Measurements from ENCODE around the gene BLID.

BLID gene

GRCh38 chr11:122138744-122139594, 23.0 kb upstream of the BLID start:
- DNase-seq = no peak

GRCh38 chr11:122137078-122137793, 21.2 kb upstream of the BLID start:
- no peak for DNase-seq

DNA sequence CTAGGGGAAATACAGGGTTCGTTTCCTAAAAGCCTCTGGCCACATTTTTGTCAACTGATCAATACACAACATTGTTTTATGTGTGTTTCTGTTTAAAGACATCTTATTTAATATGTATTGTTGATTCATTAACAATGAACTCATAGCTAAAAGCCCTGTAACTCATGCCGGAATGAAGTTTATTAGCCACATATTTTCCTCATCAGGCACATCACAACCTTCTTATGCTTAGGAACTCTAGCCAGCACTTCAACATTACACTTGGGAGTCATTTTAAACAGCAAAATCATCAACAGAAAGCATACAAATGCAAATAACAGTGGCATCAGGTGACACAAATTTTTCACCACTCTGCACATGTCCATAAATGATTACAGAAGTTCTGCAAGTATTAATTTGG, 15.1 kb upstream of the BLID start:
- no peak for DNase-seq

DNA sequence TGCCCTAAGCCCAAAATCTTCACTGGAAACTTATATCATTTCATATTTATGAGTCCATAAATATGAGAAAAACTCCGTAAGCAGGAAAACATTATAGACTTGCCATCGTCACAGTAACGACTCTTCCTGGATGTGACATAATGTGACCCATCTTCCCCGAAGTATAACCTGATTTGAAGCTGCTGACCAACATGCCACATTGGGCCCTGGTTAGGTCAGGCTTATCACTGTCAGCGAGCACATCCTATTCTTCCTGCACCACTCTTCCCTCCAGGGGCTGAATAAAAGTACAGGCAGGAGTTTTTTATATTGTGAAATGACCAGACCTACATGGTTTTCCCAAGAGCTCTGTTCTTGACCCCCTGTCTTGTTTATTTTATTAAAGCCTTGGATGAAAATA, 12.1 kb upstream of the BLID start:
- no peak for DNase-seq

- no peak for DNase-seq
Measured at GRCh38 chr11:122127020-122127419, 11.0 kb upstream of the BLID start.

DNA sequence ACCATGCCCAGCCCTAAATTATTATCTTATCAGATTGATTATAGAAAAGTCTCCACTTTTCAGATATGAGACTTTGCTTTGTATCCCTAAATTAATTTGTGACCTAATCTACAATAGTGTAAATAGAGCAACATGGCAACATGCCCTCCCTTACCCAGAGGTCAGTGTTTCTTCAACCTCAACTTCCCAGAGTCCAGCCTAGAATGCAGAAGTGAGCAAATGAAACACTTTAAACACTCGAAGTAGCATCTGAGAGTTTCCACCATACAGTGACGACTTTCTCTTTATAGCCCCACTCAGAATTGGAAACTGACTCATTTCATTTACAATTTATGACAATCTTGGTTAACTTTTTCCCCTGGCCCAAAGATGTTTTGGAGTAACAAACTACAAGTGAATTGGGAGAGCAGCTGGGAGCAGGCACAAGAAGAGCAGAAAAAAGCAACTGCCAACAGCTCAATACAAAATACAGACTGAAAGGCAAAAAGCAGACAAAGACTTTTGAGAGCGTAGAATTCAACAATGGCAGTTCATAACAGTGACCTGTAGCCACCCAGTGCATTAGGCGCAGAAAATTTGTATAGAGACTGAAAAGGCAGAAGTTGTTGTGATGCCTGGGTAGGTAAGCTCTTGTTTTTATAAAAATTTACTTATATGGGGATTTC, 10.1 kb upstream of the BLID start:
- DNase-seq = no peak

- DNase-seq = no peak
Measured at GRCh38 chr11:122123263-122123929, 7.4 kb upstream of the BLID start.

- DNase-seq = no peak
Measured at GRCh38 chr11:122122179-122122578, 6.2 kb upstream of the BLID start.

DNA sequence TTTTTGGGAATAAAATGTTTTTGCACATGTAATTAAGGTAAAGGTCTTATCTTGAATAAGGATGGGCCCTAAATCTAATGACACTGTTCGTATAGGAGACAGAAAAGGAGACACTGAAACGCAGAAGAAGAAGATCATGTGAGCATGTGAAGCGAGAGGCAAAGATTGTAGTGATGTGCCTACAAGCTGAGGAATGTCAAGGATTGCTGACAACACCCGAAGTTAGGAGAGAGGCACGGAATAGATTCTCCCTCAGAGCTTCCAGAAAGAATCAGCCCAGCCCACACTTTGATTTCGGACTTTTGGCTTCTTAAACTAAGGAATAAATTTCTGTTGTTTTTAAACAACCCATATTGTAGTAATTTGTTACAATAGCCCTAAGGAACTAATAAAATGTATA, 4.1 kb upstream of the BLID start:
- no peak for DNase-seq

- no peak for DNase-seq
Measured at GRCh38 chr11:122116591-122116990, 576 bp upstream of the BLID start.

GRCh38 chr11:122114976-122115375, 1.0 kb downstream of the BLID start:
- DNase-seq = no peak

DNA sequence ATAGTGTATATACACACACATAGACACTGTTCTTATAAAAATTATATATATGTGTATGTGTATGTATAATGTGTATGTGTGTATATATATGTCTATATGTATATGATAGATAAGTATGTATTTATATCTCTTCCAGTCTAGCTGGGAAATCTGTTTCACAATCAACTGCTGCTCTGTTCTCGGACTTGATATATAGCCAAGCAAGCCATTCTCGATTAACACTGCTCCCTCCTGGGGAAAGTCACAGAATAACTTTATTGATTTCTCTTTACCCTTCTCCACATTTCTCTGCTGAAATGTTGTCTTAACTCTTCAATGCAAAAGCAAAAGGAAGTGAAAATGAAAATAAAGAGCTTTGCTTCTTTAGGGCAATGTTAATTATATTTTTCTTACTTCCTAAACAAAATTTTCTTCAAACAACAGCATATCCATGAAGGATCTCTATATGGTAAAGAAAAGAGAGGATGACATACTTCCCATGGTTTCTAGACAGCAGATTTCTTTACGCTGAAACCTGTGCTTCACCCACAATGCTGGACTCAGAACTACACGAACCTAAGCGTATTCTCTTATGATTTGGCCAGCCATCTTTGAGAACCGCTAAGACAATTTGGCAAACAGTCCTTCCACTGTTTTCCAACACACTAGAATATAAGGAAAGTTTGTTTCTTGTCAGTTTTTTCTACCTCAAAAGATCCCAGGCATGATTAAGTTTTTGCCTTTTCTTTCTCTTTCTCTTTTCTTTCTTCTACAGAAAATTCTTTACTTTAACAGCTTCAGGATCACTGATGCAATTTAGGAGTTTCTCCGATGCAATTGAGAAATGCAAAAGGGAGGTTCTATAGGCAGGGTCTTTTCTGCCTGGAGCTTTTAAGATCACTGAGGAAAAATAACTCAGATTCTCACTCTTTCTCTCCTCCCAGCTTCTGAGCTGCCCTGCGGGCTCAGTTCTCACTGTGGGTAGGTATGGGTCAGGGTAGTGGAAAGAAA, 1.9 kb downstream of the BLID start:
- no peak for DNase-seq

GRCh38 chr11:122112470-122113365, 3.3 kb downstream of the BLID start:
- no peak for DNase-seq

GRCh38 chr11:122109932-122110331, 6.1 kb downstream of the BLID start:
- no peak for DNase-seq

DNA sequence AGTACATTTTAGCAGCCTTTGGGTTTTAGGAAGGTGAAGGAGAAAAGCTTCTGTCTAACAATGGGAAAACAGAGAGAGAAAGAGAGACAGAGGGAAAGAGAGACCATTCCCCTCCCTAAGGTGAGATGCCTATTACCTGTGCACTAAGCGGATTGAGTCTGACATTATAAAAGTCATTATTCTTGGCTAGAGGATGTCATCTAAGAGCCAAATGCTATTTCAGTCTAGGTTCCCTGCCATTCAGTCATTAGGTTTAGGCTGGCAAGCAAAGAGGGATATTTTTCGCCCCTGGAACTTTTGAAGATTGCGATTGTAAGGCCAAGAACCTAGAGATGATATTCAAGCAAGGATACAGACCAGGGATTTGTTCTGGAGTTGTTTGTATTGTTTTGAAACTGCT, 7.2 kb downstream of the BLID start:
- DNase-seq = no peak

- peak in 1 of 2 experiments; percentile 63 for DNase-seq
Measured at GRCh38 chr11:122108192-122108799, 7.7 kb downstream of the BLID start.

DNA sequence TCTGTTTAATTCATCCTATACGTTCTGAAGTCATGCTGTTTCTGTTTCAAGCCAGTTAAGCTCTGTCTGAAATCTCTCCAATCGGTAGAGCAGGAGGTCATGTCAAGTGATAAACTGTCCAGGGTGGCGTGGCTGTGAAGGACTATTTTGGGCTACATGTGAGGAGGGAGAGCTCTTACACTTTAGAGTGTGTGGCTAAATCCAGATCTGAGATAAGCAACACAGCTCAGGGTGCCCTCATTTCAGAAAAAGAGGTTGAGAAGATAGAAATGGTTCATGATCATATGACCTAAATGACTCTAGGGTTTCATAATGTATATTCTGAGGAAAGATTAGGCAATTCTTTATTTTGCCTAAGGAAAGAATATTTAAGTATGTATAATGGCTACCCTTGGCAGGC, 8.4 kb downstream of the BLID start:
- DNase-seq = no peak

DNA sequence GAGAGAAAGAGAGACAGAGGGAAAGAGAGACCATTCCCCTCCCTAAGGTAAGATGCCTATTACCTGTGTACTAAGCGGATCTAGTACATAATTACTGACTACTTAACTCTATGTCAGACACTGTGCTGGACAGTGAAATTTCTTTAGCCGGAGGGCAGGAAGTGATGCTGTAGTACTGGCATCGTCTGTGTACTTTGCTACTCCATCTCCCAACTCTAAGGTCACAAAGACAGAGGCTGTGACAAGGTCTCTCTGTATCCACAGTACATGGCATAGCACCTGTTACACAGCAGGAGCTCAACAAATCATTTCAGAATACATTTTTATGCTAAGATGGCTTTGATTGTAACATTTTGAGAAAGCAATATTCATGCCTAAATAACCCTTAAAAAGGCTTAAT, 9.0 kb downstream of the BLID start:
- DNase-seq = no peak

DNA sequence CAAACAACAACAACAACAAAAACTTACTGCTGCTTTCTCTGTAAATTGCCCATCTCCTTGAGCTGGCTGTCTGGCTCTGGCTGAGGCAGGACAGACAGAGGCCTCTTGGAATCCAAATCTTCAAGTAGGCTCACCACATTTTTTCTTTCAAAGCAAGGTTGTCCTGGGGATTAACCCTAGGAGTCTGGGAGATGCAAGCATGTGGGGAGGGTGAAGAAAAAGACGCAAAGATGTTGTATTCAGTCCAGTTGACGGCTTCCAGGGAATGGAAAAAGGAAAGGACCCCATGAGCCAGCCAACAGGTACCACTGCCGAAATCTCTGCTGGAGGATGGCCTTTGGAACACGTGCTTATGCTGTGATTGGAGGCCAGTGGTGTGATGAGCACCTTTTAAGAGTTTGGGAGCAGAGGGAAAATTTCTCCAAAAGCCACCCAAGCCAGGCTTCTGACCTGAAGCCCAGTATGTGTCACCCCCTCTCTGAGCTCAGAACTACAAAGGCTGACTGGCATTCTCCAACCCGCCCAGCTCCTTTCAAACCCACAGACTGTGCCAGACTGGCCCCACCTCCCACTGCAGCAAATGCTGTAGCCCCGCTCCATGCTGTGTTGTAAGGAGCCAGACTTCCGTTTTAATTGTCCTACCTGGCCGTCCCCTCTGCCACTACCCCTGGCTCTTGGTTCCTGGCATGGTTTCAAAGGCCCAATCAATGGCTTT, 10.8 kb downstream of the BLID start:
- DNase-seq = no peak

DNA sequence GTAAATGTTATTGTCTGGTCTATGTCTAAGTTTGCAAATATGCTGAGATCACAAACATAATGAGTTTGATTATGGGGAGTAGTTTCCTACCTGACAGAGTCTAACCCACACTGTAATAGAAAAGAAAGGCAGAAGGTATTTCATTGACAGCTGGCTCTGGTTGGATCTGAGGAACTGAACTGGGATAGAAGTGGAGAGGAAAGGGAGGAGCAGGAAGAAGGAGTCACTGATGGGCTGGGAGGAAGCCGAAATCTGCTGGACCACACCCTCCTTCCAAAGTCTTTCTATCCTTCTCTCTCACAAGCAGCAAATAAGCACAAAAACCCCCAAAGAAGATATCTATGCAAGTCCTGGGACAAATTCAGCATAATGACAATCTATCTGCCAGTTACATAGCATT, 11.7 kb downstream of the BLID start:
- no peak for DNase-seq
